ENCODE data around the gene RPAP2.
A peak's percentile ranks its signal among the peaks of the same experiment; 100 is the strongest.
"Not testable (repeated sequence)": the region's sequence is repeated elsewhere in the genome, so short reads cannot be mapped to it uniquely, and the experiment has no call there.

Gene RPAP2

GRCh38 chr1:92298573-92299476, at the start of gene RPAP2, which contains the start of gene GLMN:
TSS of gene RPAP2 (plus strand) at chr1:92299059. CDS start at chr1:92299074, 15 bp downstream.
TSS of gene GLMN (minus strand) at chr1:92298987. CDS start at chr1:92297999, 988 bp downstream.
- DNase-seq = peak; percentile 88

- not testable (repeated sequence) for DNase-seq
Observed at GRCh38 chr1:92254714-92255113, 44.1 kb upstream of the RPAP2 start.

- DNase-seq = no peak
Observed at GRCh38 chr1:92259350-92259749, 39.5 kb upstream of the RPAP2 start.

GRCh38 chr1:92262516-92262915, 36.3 kb upstream of the RPAP2 start:
- DNase-seq = no peak

GRCh38 chr1:92273039-92273438, 25.8 kb upstream of the RPAP2 start:
- DNase-seq = no peak

GRCh38 chr1:92274939-92275338, 23.9 kb upstream of the RPAP2 start:
- no peak for DNase-seq

GRCh38 chr1:92276082-92276481, 22.8 kb upstream of the RPAP2 start:
- DNase-seq = no peak

- DNase-seq = no peak
Observed at GRCh38 chr1:92277105-92277723, 21.6 kb upstream of the RPAP2 start.

- DNase-seq = not testable (repeated sequence)
Observed at GRCh38 chr1:92279781-92280180, 19.1 kb upstream of the RPAP2 start.

GRCh38 chr1:92281411-92281810, 17.4 kb upstream of the RPAP2 start:
- not testable (repeated sequence) for DNase-seq

GRCh38 chr1:92291372-92291999, 7.4 kb upstream of the RPAP2 start:
- no peak for DNase-seq

- no peak for DNase-seq
Observed at GRCh38 chr1:92298213-92298572, 666 bp upstream of the RPAP2 start.

GRCh38 chr1:92299477-92300150, 755 bp downstream of the RPAP2 start:
- DNase-seq = no peak

- no peak for DNase-seq
Observed at GRCh38 chr1:92301021-92301420, 2.2 kb downstream of the RPAP2 start.

- DNase-seq = no peak
Observed at GRCh38 chr1:92306020-92306419, 7.2 kb downstream of the RPAP2 start.

- no peak for DNase-seq
Observed at GRCh38 chr1:92307980-92308379, 9.1 kb downstream of the RPAP2 start.

GRCh38 chr1:92310185-92310597, 11.3 kb downstream of the RPAP2 start:
- DNase-seq = no peak

GRCh38 chr1:92314024-92314423, 15.2 kb downstream of the RPAP2 start:
- no peak for DNase-seq

GRCh38 chr1:92315766-92316599, 17.1 kb downstream of the RPAP2 start:
- no peak for DNase-seq

- DNase-seq = no peak
Observed at GRCh38 chr1:92317836-92318493, 19.1 kb downstream of the RPAP2 start.
